ENCODE data around the gene ZBTB1. TPM values are rescaled to one million over a fixed set of nuclear protein-coding genes. Genes with fewer than 3 reads are reported as not detected.

The ZBTB1 gene
- total RNA-seq, 1 donor from 2014 or later: 20.8 TPM

DNA sequence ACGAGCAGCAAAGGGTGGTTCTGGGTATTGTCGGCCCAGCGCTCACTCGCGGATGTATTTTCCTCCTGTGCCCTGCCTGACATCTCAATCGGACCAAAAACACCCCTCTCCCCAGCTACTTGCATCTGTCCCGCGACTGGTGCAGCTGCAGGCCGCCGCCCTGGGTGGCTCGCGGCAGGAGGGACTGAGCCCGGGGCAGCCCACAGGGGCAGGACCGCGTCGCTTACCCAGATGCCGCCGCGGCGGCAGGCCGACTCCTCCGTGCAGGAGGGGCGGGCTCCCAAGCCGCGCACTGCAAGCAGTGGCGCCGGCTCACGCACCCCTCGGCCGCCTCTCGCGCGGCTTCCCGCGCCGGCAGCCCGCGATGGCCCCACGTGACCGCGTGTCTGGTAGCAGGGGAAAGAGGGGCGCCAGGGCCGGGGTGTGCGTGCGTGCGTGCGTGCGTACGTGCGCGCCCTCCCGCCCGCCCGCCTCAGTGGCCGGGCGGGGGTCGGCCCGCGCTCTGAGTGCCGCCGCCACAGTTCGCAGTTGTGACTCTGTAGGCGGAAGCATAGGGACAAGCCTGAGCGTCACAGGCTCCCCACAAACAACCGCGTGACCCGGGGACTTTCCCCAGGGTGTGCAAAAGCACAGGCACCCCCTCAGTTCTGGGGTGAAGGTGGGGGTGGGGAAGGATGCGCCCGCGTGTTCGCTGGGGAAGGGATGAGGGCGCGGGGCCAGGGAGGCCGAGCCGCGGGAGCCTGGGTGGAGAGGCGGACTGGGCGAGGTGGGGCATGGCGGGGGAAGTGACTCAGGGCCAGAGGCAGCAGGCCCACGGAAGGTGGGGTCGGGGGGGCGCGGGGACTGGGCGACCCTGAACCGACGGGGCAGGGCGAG lies 898 bp upstream of the ZBTB1 start, which contains the start of gene ZBTB25:
ZBTB25 (minus strand) TSS at position 405 of the 876 bp plus-strand sequence. CDS start 13,305 bp downstream, outside the sequence.
- no peak for TF ChIP-seq CTCF (conservative IDR thresholded peaks at IDR 0.05; ENCODE audit: low read depth, low read length)
- peak within 1 kb of the TSS; percentile 68 for H3K4me3 ChIP-seq (ENCODE audit: low read depth, low read length)
- no peak for DNase-seq (ENCODE audit: low read depth)

GRCh38 chr14:64504897-64505794 lies 576 bp downstream of the ZBTB1 start:
- TF ChIP-seq CTCF (conservative IDR thresholded peaks at IDR 0.05; ENCODE audit: low read depth, low read length): no peak
- peak overlapping the region; percentile 68 for H3K4me3 ChIP-seq (ENCODE audit: low read depth, low read length)
- DNase-seq (ENCODE audit: low read depth): no peak

DNA sequence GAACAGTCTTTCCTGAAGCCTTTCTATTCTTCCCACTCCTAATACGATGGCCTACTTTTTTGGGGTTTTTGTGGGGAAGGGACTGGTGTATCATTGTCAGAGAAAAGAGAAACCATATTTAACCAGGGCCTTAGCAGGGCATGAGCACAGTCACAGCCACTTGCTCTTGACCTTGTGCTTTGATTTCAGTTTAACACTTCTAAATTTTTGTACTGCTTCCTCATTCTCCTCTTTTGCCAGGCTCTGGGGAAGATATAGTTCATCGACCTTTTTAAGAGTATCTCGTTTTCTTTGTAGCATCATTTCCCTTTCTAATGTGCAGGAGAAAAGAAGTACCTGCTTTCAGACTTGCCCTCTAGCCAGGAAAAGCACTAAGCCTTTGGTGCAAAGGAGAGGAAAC lies 2.2 kb downstream of the ZBTB1 start:
- no peak for DNase-seq (ENCODE audit: low read depth)
- no peak for TF ChIP-seq CTCF (conservative IDR thresholded peaks at IDR 0.05; ENCODE audit: low read depth, low read length)
- peak overlapping the region; percentile 34 for H3K4me3 ChIP-seq (ENCODE audit: low read depth, low read length)

- DNase-seq (ENCODE audit: low read depth): no peak
- H3K4me3 ChIP-seq (ENCODE audit: low read depth, low read length): peak overlapping the region; percentile 34
- TF ChIP-seq CTCF (conservative IDR thresholded peaks at IDR 0.05; ENCODE audit: low read depth, low read length): no peak
Observed at GRCh38 chr14:64507376-64508156, 3.0 kb downstream of the ZBTB1 start.

DNA sequence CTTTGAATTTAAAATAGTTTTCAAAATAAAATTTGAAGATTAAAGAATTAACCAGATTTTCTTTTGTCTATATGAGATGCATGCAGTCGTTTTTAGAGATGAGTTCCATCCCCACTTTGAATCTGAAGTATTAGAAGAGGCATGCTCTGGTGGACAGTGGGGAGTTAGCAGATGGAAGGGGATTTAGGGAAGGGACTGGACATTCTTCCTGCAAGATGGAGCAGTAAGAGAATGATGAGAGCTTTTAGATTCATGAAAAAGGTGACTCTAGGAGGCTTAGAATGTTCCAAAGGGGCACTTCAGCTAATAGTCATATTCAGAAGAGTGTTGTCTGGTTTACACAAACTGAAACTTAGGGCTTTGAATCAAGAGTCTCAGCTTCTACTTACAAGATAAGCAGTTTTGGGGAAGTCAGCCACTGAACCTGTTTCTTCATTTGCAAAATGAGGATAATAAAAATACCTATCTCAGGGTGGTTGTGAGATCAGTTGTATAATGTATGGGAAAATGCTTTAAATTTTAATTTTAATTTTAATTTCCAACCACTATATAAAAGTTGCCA lies 3.7 kb downstream of the ZBTB1 start:
- H3K4me3 ChIP-seq (ENCODE audit: low read depth, low read length): no peak overlapping the region

More for the DNA sequence above, 3.7 kb downstream of the ZBTB1 start:
- no peak for DNase-seq (ENCODE audit: low read depth)
- TF ChIP-seq CTCF (conservative IDR thresholded peaks at IDR 0.05; ENCODE audit: low read depth, low read length): no peak
